Activated naive CD4-positive, alpha-beta T cell treated with anti-CD3 and anti-CD28 coated beads for 36 hours (primary cell): Measurements from ENCODE around the gene SLC44A4. TPM values are rescaled to one million over a fixed set of nuclear protein-coding genes. Genes with fewer than 3 reads are reported as not detected.
"Not testable (repeated sequence)": the region's sequence is repeated elsewhere in the genome, so short reads cannot be mapped to it uniquely, and the experiment has no call there.

Experiments used
- CTCF ChIA-PET: fragments of 350-600 bp; sonication (Branson Sonifier 250); formaldehyde crosslinking; loops from one replicate; lab custom pipeline; 2021; ENCODE audit warnings: antibody characterized with exemption; lab: Charles Lee
- DNase-seq: peaks from one replicate; pipeline ENCODE4 v3.0.0-alpha.2; 2020
- H3K27ac Mint-ChIP-seq: one replicate; pipeline ENCODE4 v1.8.0; 2021; ENCODE audit warnings: mild to moderate bottlenecking, mixed read lengths
- H3K27me3 Mint-ChIP-seq: one replicate; pipeline ENCODE4 v1.8.0; 2021; ENCODE audit warnings: low read depth, mixed read lengths
- H3K36me3 Mint-ChIP-seq: one replicate; pipeline ENCODE4 v1.8.0; 2021; ENCODE audit warnings: low read depth, mixed read lengths
- H3K4me1 Mint-ChIP-seq: one replicate; pipeline ENCODE4 v1.8.0; 2021; ENCODE audit warnings: low read depth, mixed read lengths
- H3K4me3 Mint-ChIP-seq: one replicate; pipeline ENCODE4 v1.8.0; 2021; ENCODE audit warnings: mild to moderate bottlenecking, moderate library complexity, mixed read lengths
- H3K9me3 Mint-ChIP-seq: one replicate; pipeline ENCODE4 v1.8.0; 2021; ENCODE audit warnings: mixed read lengths
- intact Hi-C: fragments of 100-400 bp; cut with micrococcal nuclease; formaldehyde crosslinking; loops from one replicate; pipeline ENCODE4 v1.15.1; 2023
- total RNA-seq, 2 experiments: library from RNA; stranded (reverse); gene quantifications; one replicate each; pipeline ENCODE4 v1.2.3, GENCODE V29; 2021

The SLC44A4 gene
- total RNA-seq, 2 experiments from 2014 or later, result 0.10 TPM; not detected in 1

- CTCF ChIA-PET, result no interaction called here
- Mint-ChIP-seq H3K9me3 (no peaks in the 10 kb centered on the region), H3K27ac (no peak overlapping the region), H3K4me1 (peaks cover under 1% of the 10 kb centered on the region), H3K36me3 (peaks cover 20% of the 10 kb centered on the region), H3K27me3 (no peaks in the 10 kb centered on the region), H3K4me3 (no peak overlapping the region)
- no peak for DNase-seq
- intact Hi-C loops, result no loop called here
These were observed 34.3 kb downstream of the SLC44A4 start for GRCh38 chr6:31844507-31844906.

DNA sequence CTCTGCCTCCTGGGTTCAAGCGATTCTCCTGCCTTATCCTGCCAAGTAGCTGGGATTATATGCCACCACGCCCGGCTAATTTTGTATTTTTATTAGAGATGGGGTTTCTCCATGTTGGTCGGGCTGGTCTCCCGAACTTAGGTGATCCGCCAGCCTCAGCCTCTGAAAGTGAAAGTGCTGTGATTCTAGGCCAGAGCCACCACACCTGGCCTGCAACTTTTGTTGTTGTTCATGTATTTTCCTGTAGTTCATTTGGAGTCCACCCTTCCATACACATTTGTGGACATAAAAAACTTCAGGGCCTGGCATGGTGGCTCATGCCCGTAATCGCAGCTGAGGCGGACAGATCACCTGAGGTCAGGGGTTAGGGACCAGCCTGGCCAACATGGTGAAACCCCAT lies 36.7 kb downstream of the SLC44A4 start:
- Mint-ChIP-seq H3K9me3 (no peaks in the 10 kb centered on the region), H3K4me1 (peaks cover 20% of the 10 kb centered on the region), H3K36me3 (peaks cover 43% of the 10 kb centered on the region), H3K27me3 (no peaks in the 10 kb centered on the region), H3K4me3 (no peak overlapping the region), H3K27ac (peak overlapping the region; percentile 18)
- intact Hi-C loops, result no loop called here
- CTCF ChIA-PET, result interaction anchor here (0.9 kb wide), 1 partner anchor 220 kb away, joined by 3 read pairs; no protein-coding TSS in a partner anchor
- no peak for DNase-seq

DNA sequence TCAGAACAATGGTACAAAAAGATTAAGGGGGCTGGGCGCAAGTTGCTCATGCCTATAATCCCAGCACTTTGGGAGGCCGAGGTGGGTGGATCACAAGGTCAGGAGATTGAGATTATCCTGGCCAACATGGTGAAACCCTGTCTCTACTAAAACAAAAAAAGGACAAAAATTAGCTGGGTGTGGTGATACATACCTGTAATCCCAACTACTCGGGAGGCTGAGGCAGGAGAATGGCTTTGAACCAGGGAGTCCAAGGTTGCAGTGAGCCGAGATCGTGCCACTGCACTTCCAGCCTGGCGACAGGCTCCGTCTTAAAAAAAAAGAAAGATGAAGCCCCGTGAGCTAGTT lies 39.0 kb downstream of the SLC44A4 start:
- not testable (repeated sequence) for H3K27me3 Mint-ChIP-seq, H3K27ac Mint-ChIP-seq, DNase-seq, H3K4me3 Mint-ChIP-seq, H3K9me3 Mint-ChIP-seq
- Mint-ChIP-seq H3K4me1 (peaks cover 25% of the 10 kb centered on the region), H3K36me3 (peaks cover 65% of the 10 kb centered on the region)
- intact Hi-C loops, result loop anchor here (10.0 kb wide), 1 partner anchor 1005 kb away; the partner anchor contains the start of gene PSMB8
- CTCF ChIA-PET, result interaction anchor here (0.5 to 2.8 kb wide), 4 partner anchors 9 to 50 kb away, joined by 3 to 8 read pairs (median 4); no protein-coding TSS in a partner anchor

GRCh38 chr6:31838968-31839367 lies 39.8 kb downstream of the SLC44A4 start:
- intact Hi-C loops, result loop anchor here (10.0 kb wide), 1 partner anchor 1006 kb away; the partner anchor contains the start of gene PSMB8
- peaks cover 66% of the 10 kb centered on the region for H3K36me3 Mint-ChIP-seq
- no peak overlapping the region for H3K27ac Mint-ChIP-seq
- H3K27me3 Mint-ChIP-seq, result no peaks in the 10 kb centered on the region
- H3K9me3 Mint-ChIP-seq, result no peaks in the 10 kb centered on the region
- no peak for DNase-seq
- H3K4me3 Mint-ChIP-seq, result peak overlapping the region; percentile 29
- H3K4me1 Mint-ChIP-seq, result peaks cover 27% of the 10 kb centered on the region
- CTCF ChIA-PET, result interaction anchor here (0.5 to 2.8 kb wide), 7 partner anchors 8 to 113 kb away, joined by 3 to 8 read pairs (median 4); partner anchors contain the start of gene HSPA1B

DNA sequence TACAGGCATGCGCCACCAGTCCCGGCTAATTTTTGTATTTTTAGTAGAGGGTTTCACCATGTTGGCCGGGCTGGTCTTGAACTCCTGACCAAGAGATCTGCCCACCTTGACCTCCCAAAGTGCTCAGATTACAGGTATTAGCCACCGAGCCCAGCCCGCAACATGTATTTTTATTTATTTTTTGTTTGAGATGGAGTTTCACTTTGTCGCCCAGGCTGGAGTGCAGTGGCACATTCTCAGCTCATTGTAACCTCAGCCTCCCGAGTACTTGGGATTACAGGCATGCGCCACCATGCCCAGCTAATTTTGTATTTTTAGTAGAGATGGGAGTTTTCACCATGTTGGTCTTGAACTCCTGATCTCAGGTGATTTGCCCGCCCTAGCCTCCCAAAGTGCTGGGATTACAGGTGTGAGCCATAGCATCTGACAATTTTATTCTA lies 40.7 kb downstream of the SLC44A4 start:
- H3K36me3 Mint-ChIP-seq, result peaks cover 66% of the 10 kb centered on the region
- H3K4me3 Mint-ChIP-seq, result peak overlapping the region; percentile 94
- H3K4me1 Mint-ChIP-seq, result peaks cover 29% of the 10 kb centered on the region
- H3K27me3 Mint-ChIP-seq, H3K9me3 Mint-ChIP-seq, DNase-seq: not testable (repeated sequence)
- intact Hi-C loops, result loop anchor here (10.0 kb wide), 1 partner anchor 1007 kb away; the partner anchor contains the start of gene PSMB8
- peak overlapping the region; percentile 98 for H3K27ac Mint-ChIP-seq
- CTCF ChIA-PET, result interaction anchor here (0.8 to 2.8 kb wide), 4 partner anchors 7 to 113 kb away, joined by 4 to 8 read pairs (median 4); partner anchors contain the start of gene HSPA1B

DNA sequence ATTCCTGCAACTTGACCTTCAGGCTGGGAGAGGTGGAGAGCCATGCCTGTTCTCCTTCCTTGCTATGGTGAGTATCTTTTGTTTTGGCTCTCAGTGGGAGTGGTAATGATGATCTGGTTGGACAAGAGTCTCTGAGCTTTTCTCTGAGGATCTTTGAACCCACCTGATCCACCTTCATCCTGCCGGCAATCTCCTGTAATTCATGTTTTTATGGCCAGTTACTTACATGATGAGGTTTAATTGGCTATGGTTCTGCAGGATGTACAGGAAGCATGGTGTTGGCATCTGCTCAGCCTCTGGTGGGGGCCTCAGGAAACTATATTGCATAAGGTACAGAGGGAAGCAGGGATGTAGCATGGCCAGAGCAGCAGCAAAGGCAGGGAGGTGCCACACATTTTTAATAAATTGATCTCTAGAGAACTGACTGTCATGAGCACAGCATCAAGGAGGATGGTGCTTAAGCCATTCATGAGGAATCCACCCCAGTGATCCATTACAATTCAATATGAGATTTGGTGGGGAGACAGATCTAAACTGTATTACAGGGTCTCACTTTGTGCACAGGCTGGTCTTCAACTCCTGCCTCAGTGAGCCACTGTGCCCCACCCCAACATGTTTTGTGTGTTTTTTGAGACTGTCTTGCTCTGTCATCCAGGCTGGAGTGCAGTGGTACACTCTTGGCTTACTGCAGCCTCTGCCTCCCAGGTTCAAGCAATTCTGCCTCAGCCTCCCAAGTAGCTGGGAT lies 41.3 kb downstream of the SLC44A4 start:
- intact Hi-C loops, result loop anchor here (10.0 kb wide), 1 partner anchor 1007 kb away; the partner anchor contains the start of gene PSMB8
- H3K36me3 Mint-ChIP-seq, result peaks cover 66% of the 10 kb centered on the region

GRCh38 chr6:31836474-31837368 lies 42.1 kb downstream of the SLC44A4 start:
- no peak for DNase-seq
- Mint-ChIP-seq H3K27ac (peak overlapping the region; percentile 98), H3K9me3 (no peaks in the 10 kb centered on the region), H3K27me3 (no peaks in the 10 kb centered on the region), H3K36me3 (peaks cover 63% of the 10 kb centered on the region), H3K4me1 (peaks cover 36% of the 10 kb centered on the region), H3K4me3 (peak overlapping the region; percentile 94)
- intact Hi-C loops, result loop anchor here (10.0 kb wide), 1 partner anchor 1008 kb away; the partner anchor contains the start of gene PSMB8
- CTCF ChIA-PET, result interaction anchor here (0.7 to 1.3 kb wide), 3 partner anchors 46 to 98 kb away, joined by 3 to 4 read pairs (median 3); no protein-coding TSS in a partner anchor

More for the DNA sequence above, 41.3 kb downstream of the SLC44A4 start:
- no peak for DNase-seq
- no peaks in the 10 kb centered on the region for H3K27me3 Mint-ChIP-seq
- no peaks in the 10 kb centered on the region for H3K9me3 Mint-ChIP-seq
- CTCF ChIA-PET, result interaction anchor here (0.8 to 2.8 kb wide), 3 partner anchors 7 to 114 kb away, joined by 4 to 8 read pairs (median 5); no protein-coding TSS in a partner anchor
- H3K4me1 Mint-ChIP-seq, result peaks cover 32% of the 10 kb centered on the region
- peak overlapping the region; percentile 98 for H3K27ac Mint-ChIP-seq
- peak overlapping the region; percentile 94 for H3K4me3 Mint-ChIP-seq

- intact Hi-C loops, result loop anchor here (10.0 kb wide), 1 partner anchor 1009 kb away; the partner anchor contains the start of gene PSMB8
- Mint-ChIP-seq H3K27me3 (no peaks in the 10 kb centered on the region), H3K4me3 (peak overlapping the region; percentile 94), H3K27ac (peak overlapping the region; percentile 98), H3K4me1 (peaks cover 41% of the 10 kb centered on the region), H3K9me3 (no peaks in the 10 kb centered on the region), H3K36me3 (peaks cover 62% of the 10 kb centered on the region)
- CTCF ChIA-PET, result interaction anchor here (0.7 to 1.3 kb wide), 3 partner anchors 46 to 98 kb away, joined by 3 to 4 read pairs (median 3); no protein-coding TSS in a partner anchor
- no peak for DNase-seq
These were observed 42.7 kb downstream of the SLC44A4 start for GRCh38 chr6:31836047-31836473.

DNA sequence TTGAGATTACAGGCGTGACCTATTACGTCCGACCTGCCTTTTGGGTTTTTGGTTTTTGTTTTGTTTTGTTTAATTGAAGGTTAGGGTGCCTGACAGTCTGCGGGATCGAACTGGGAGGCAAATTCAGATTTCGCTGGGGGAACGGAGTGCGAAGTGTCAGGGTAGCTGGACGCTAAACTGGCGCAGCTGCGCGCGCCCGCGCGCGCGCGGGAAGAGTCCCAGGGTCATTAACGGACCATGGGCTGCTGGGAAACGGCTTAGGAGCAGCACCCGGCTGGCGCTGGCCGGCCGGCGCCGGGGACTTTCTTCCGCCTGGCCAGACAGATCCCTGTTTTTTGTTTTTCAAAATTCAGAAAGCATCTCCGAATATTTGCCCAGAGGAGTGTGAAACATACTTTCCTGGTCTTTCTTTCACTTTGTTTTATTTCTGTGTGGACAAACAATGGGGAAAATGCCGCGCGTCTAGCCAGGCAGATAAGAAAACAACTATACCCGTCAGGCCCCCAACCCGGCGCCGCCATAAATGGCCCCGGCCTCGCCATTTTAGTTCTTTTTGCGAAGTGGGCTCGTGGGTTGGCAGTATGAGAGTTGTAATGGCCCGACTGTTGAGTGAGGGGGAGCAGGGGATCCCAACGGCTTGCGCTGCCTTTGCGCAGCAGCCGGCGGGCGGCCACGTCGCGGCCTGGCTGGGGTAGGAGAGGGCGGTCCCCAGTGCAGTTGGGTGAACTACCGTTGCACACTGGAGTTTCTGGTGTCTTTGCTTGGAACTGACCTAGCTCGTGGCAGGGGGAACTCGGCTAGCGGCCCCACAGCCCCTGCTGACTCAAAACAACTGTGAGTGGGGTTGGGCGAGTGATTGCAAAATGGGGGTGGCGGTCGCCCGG lies 44.2 kb downstream of the SLC44A4 start:
- DNase-seq, result peak; percentile 80
- peak overlapping the region; percentile 94 for H3K4me3 Mint-ChIP-seq
- H3K4me1 Mint-ChIP-seq, result peaks cover 46% of the 10 kb centered on the region
- peak overlapping the region; percentile 98 for H3K27ac Mint-ChIP-seq
- no peaks in the 10 kb centered on the region for H3K9me3 Mint-ChIP-seq
- no peaks in the 10 kb centered on the region for H3K27me3 Mint-ChIP-seq
- CTCF ChIA-PET, result interaction anchor here (0.6 to 1.5 kb wide), 2 partner anchors 94 to 116 kb away, joined by 3 to 6 read pairs; partner anchors contain the start of gene MSH5
- intact Hi-C loops, result loop anchor here (1.0 to 10.0 kb wide), 8 partner anchors 29 to 1010 kb away; partner anchors contain the start of genes EHMT2, NELFE, PRRC2A and PSMB8
- H3K36me3 Mint-ChIP-seq, result peaks cover 60% of the 10 kb centered on the region

GRCh38 chr6:31831350-31832215 lies 47.2 kb downstream of the SLC44A4 start:
- Mint-ChIP-seq H3K27me3 (no peaks in the 10 kb centered on the region), H3K4me3 (peak overlapping the region; percentile 97), H3K27ac (peak overlapping the region; percentile 94), H3K9me3 (no peaks in the 10 kb centered on the region), H3K36me3 (peaks cover 32% of the 10 kb centered on the region), H3K4me1 (peaks cover 27% of the 10 kb centered on the region)
- intact Hi-C loops, result loop anchor here (2.0 to 10.0 kb wide), 3 partner anchors 126 to 1013 kb away; partner anchors contain the start of genes LY6G5C, NELFE, PSMB8 and SKIC2
- no peak for DNase-seq
- CTCF ChIA-PET, result interaction anchor here (0.6 to 2.5 kb wide), 14 partner anchors 7 to 179 kb away, joined by 3 to 14 read pairs (median 5); partner anchors contain the start of genes BAG6, LSM2, LY6G5C and NEU1
